IMR-90 (cell line): Measurements from ENCODE around the gene RAB8A. TPM values are rescaled to one million over a fixed set of nuclear protein-coding genes. Genes with fewer than 3 reads are reported as not detected.

Source experiments
- ATAC-seq: fragments of 200-7000 bp; cut with Tn5 transposase; 2 replicates; pipeline ENCODE4 v1.9.1; 2020; ENCODE audit warnings: low read depth, mild to moderate bottlenecking, moderate library complexity
- BruUV-seq: library from RNA; stranded (reverse); fragments of 400-500 nt; replicated peaks from 2 replicates; lab custom pipeline; 2021; lab: Mats Ljungman, UMichigan
- CTCF ChIA-PET: fragments of 300-600 bp; formaldehyde crosslinking; extraction: SDS; loops from one replicate; lab custom pipeline; 2021; ENCODE audit warnings: antibody characterized with exemption; lab: Yijun Ruan, JAX
- POLR2A ChIA-PET: fragments of 300-600 bp; sonication (Branson Sonifier 250); formaldehyde crosslinking; loops from one replicate; lab custom pipeline; 2022; ENCODE audit warnings: antibody characterized with exemption; ENCODE audit not compliant: unreplicated experiment; lab: Charles Lee
- DNase-seq: peaks from one replicate; pipeline ENCODE4 v3.0.0; 2013
- H2AFZ ChIP-seq: replicated peaks from 2 replicates; pipeline ENCODE3; 2013; ENCODE audit warnings: low read length, mild to moderate bottlenecking; ENCODE audit not compliant: poor library complexity
- H2AK5ac ChIP-seq: 2 replicates; pipeline ENCODE4 v1.6.1; 2013; ENCODE audit warnings: low read depth, low read length, inconsistent platforms
- H2AK9ac ChIP-seq: replicated peaks from 2 replicates; pipeline ENCODE3; 2013; ENCODE audit warnings: mild to moderate bottlenecking, low read depth, low read length, moderate library complexity; ENCODE audit not compliant: poor library complexity
- H2BK120ac ChIP-seq: 2 replicates; pipeline ENCODE4 v1.6.1; 2013; ENCODE audit warnings: low read depth, low read length, inconsistent platforms
- H2BK15ac ChIP-seq: 3 replicates; pipeline ENCODE4 v1.6.1; 2013; ENCODE audit warnings: low read depth, low read length, inconsistent platforms
- H2BK20ac ChIP-seq: 2 replicates; pipeline ENCODE4 v1.6.1; 2013; ENCODE audit warnings: low read depth, mild to moderate bottlenecking, inconsistent platforms, low read length, moderate library complexity
- H2BK5ac ChIP-seq: 2 replicates; pipeline ENCODE4 v1.6.1; 2013; ENCODE audit warnings: mild to moderate bottlenecking, low read depth, low read length, inconsistent platforms; ENCODE audit not compliant: poor library complexity, severe bottlenecking
- H3K14ac ChIP-seq: replicated peaks from 2 replicates; pipeline ENCODE4 v1.6.1; 2013; ENCODE audit warnings: low read depth, low read length, inconsistent platforms
- H3K18ac ChIP-seq: 2 replicates; pipeline ENCODE4 v1.6.1; 2013; ENCODE audit warnings: low read depth, low read length, control low read depth
- H3K23ac ChIP-seq: 2 replicates; pipeline ENCODE4 v1.6.1; 2013; ENCODE audit warnings: low read depth, low read length, inconsistent platforms
- H3K27ac ChIP-seq: 2 replicates; pipeline ENCODE4 v1.5.1; 2013; ENCODE audit warnings: mild to moderate bottlenecking, control low read depth, low read length; ENCODE audit not compliant: insufficient read depth
- H3K27me3 ChIP-seq: 2 replicates; pipeline ENCODE4 v1.6.1; 2013; ENCODE audit warnings: low read length; ENCODE audit not compliant: control insufficient read depth, insufficient read depth
- H3K36me3 ChIP-seq: 2 replicates; pipeline ENCODE4 v1.6.1; 2013; ENCODE audit warnings: low read length, mixed read lengths; ENCODE audit not compliant: control insufficient read depth, insufficient read depth
- H3K4ac ChIP-seq: 2 replicates; pipeline ENCODE4 v1.6.1; 2013; ENCODE audit warnings: low read depth, low read length, inconsistent platforms
- H3K4me1 ChIP-seq: 2 replicates; pipeline ENCODE4 v1.6.1; 2013; ENCODE audit warnings: low read length, mixed read lengths; ENCODE audit not compliant: control insufficient read depth, insufficient read depth
- H3K4me2 ChIP-seq: 2 replicates; pipeline ENCODE4 v1.6.1; 2013; ENCODE audit warnings: low read depth, mild to moderate bottlenecking, control low read depth, low read length, moderate library complexity
- H3K4me3 ChIP-seq: 2 replicates; pipeline ENCODE4 v1.5.1; 2013; ENCODE audit warnings: low read depth, mild to moderate bottlenecking, control low read depth, low read length, moderate library complexity; ENCODE audit not compliant: insufficient read depth
- H3K56ac ChIP-seq: 2 replicates; pipeline ENCODE4 v1.6.1; 2013; ENCODE audit warnings: low read length, inconsistent platforms; ENCODE audit not compliant: insufficient read depth; ENCODE audit errors: extremely low read depth
- H3K79me1 ChIP-seq, 2 experiments: 2 replicates each; pipeline ENCODE4 v1.6.1; 2013; ENCODE audit warnings: low read length in 2 of 2, inconsistent platforms in 1 of 2, low read depth in 1 of 2
- H3K9ac ChIP-seq: 2 replicates; pipeline ENCODE4 v1.6.1; 2013; ENCODE audit warnings: low read depth, low read length, control low read depth
- H3K9me1 ChIP-seq: 2 replicates; pipeline ENCODE4 v1.6.1; 2013; ENCODE audit warnings: low read length, inconsistent platforms; ENCODE audit not compliant: insufficient read depth
- H3K9me3 ChIP-seq: 2 replicates; pipeline ENCODE4 v1.6.1; 2013; ENCODE audit warnings: low read length; ENCODE audit not compliant: control insufficient read depth, insufficient read depth
- H4K20me1 ChIP-seq: 2 replicates; pipeline ENCODE4 v1.6.1; 2013; ENCODE audit warnings: low read length, inconsistent platforms; ENCODE audit not compliant: insufficient read depth
- H4K5ac ChIP-seq: 2 replicates; pipeline ENCODE4 v1.6.1; 2013; ENCODE audit warnings: mild to moderate bottlenecking, low read depth, low read length, control low read depth
- H4K8ac ChIP-seq, 2 experiments: 2 replicates each; pipeline ENCODE4 v1.6.1; 2013; ENCODE audit warnings: low read depth in 2 of 2, low read length in 2 of 2, control low read depth in 1 of 2, inconsistent platforms in 1 of 2
- H4K91ac ChIP-seq: 2 replicates; pipeline ENCODE4 v1.6.1; 2013; ENCODE audit warnings: low read depth, low read length, inconsistent platforms; ENCODE audit not compliant: insufficient read depth
- BHLHE40 ChIP-seq: fragments of 150-350 bp; IDR thresholded peaks from 2 replicates; pipeline ENCODE4 v1.6.1; 2016; ENCODE audit warnings: mild to moderate bottlenecking, low read depth, low read length
- CEBPB ChIP-seq: IDR thresholded peaks from 2 replicates; pipeline ENCODE4 v1.6.1; 2012; ENCODE audit warnings: low read depth, low read length, improper control_type of control experiment
- CHD1 ChIP-seq: IDR thresholded peaks from 2 replicates; pipeline ENCODE4 v1.6.1; 2012; ENCODE audit warnings: low read depth, low read length, improper control_type of control experiment
- FOS ChIP-seq: fragments of 150-350 bp; IDR thresholded peaks from 2 replicates; pipeline ENCODE4 v1.6.1; 2016; ENCODE audit warnings: low read depth, low read length
- MAFK ChIP-seq: IDR thresholded peaks from 2 replicates; pipeline ENCODE4 v1.6.1; 2012; ENCODE audit warnings: low read depth, low read length, improper control_type of control experiment
- MAZ ChIP-seq: IDR thresholded peaks from 2 replicates; pipeline ENCODE4 v1.6.1; 2012; ENCODE audit warnings: low read depth, mild to moderate bottlenecking, low read length, improper control_type of control experiment, moderate library complexity, borderline replicate concordance
- MXI1 ChIP-seq: IDR thresholded peaks from 2 replicates; pipeline ENCODE4 v1.6.1; 2012; ENCODE audit warnings: low read depth, mild to moderate bottlenecking, low read length, moderate library complexity, borderline replicate concordance
- NFE2L2 ChIP-seq: fragments of 150-350 bp; IDR thresholded peaks from 2 replicates; pipeline ENCODE4 v1.6.1; 2016; ENCODE audit warnings: low read depth, mild to moderate bottlenecking, low read length
- POLR2A ChIP-seq: IDR thresholded peaks from 2 replicates; pipeline ENCODE4 v1.6.1; 2012; ENCODE audit warnings: mild to moderate bottlenecking, low read depth, low read length
- RCOR1 ChIP-seq: IDR thresholded peaks from 2 replicates; pipeline ENCODE4 v1.6.1; 2012; ENCODE audit warnings: mild to moderate bottlenecking, low read length, improper control_type of control experiment; ENCODE audit not compliant: insufficient replicate concordance
- RFX5 ChIP-seq: IDR thresholded peaks from 2 replicates; pipeline ENCODE4 v1.8.0; 2012; ENCODE audit warnings: low read depth, mild to moderate bottlenecking, low read length, moderate library complexity
- SMC3 ChIP-seq: fragments of 150-350 bp; IDR thresholded peaks from 2 replicates; pipeline ENCODE4 v1.6.1; 2016; ENCODE audit warnings: low read depth, mild to moderate bottlenecking, antibody characterized with exemption, low read length, moderate library complexity
- WGBS, 2 experiments: methylation state at CpG; one replicate each; pipeline versions ENCODE4 v1.1.5 to v1.1.7; 2013; ENCODE audit warnings: missing lambda C conversion rate in 2 of 2; ENCODE audit not compliant: insufficient read length in 1 of 2; ENCODE audit errors: extremely low coverage in 2 of 2; 5-methylcytosine and 5-hydroxymethylcytosine counted together
- dilution Hi-C: fragments of 300-500 bp; cut with HindIII; formaldehyde crosslinking; loops from one replicate; pipeline ENCODE4 v1.14.3; 2018; ENCODE audit warnings: low sequenced_read_pairs; ENCODE audit not compliant: unreplicated experiment
- in situ Hi-C: fragments of 300-500 bp; cut with MboI; formaldehyde crosslinking; loops from 3 replicates; pipeline ENCODE4 v1.14.3; 2019; ENCODE audit warnings: low sequenced_read_pairs, inconsistent platforms, mixed read lengths
- intact Hi-C: fragments of 100-400 bp; cut with micrococcal nuclease; formaldehyde crosslinking; loops from 2 replicates; pipeline ENCODE4 v1.10.0; 2022
- polyA plus RNA-seq, 3 experiments: library from polyadenylated mRNA; depleted of rRNA; stranded (reverse); fragments of >200 nt; gene quantifications; 2 replicates each; pipeline ENCODE4 v1.2.3, GENCODE V29; 2012; ENCODE audit warnings: low replicate concordance in 1 of 3
- total RNA-seq: library from RNA; depleted of rRNA; stranded (reverse); fragments of >200 nt; gene quantifications from 2 replicates; pipeline ENCODE4 v1.2.3, GENCODE V29; 2012
- TF ChIP-seq, protein P1 (sequence below): conservative IDR thresholded peaks from 2 replicates; pipeline ENCODE4 v1.5.1; 2012; ENCODE audit warnings: mild to moderate bottlenecking, low read depth, low read length, improper control_type of control experiment
- TF ChIP-seq, protein P2 (sequence below): fragments of 150-350 bp; IDR thresholded peaks from 2 replicates; pipeline ENCODE4 v1.6.1; 2016; ENCODE audit warnings: low read depth, mild to moderate bottlenecking, low read length, moderate library complexity, borderline replicate concordance
- TF ChIP-seq, protein P3 (sequence below): fragments of 150-350 bp; IDR thresholded peaks from 2 replicates; pipeline ENCODE4 v1.6.1; 2017; ENCODE audit warnings: mild to moderate bottlenecking, antibody characterized with exemption, low read length, low read depth

RAB8A gene
- total and polyA plus RNA-seq, 2 of the 4 experiments (the other 2 are of a cell fraction), result 64.5 to 135 TPM

DNA sequence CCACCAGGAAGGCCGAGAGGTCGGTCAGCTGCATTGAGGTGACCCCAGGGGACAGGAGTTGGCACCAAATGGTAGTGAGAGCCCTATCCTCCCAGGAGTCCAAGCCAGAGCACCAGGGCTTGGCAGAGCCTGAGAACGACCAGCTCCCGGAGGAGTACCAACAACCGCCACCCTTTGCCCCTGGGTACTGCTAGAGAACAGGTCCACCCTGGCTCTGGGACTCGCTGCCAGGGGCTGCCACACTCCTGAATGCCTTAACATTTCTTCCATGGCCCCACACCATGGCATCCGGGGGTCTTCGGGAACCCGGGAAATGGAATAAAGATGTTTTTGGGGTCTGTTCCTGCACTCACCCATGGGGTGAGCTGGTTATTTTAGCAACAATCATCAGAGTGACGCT, 45.9 kb downstream of the RAB8A start:
- Histone ChIP-seq H2BK5ac (no peak overlapping the region), H3K4ac (no peak overlapping the region; the same call in 1 of the 2 replicates), H3K4me1 (peaks cover 8% of the 10 kb centered on the region), H2BK20ac (no peak overlapping the region), H2AK5ac (no peak overlapping the region), H2AK9ac (no peak overlapping the region), H2BK120ac (no peak overlapping the region), H3K9me1 (peaks cover 8% of the 10 kb centered on the region), H3K27me3 (peaks cover 4% of the 10 kb centered on the region; the same call in 1 of the 2 replicates), H4K91ac (no peak overlapping the region), H3K9ac (no peak overlapping the region), H2BK15ac (no peak overlapping the region), H3K79me1 (no peaks in the 10 kb centered on the region), H3K9me3 (no peaks in the 10 kb centered on the region), H3K27ac (no peak overlapping the region), H3K4me3 (no peak overlapping the region), H3K23ac (no peak overlapping the region), H2AFZ (no peak overlapping the region), H3K4me2 (no peak overlapping the region), H4K20me1 (no peaks in the 10 kb centered on the region), H3K14ac (no peak overlapping the region), H3K56ac (no peak overlapping the region), H3K18ac (no peak overlapping the region), H4K5ac (no peak overlapping the region), H4K8ac (no peak overlapping the region), H3K36me3 (no peaks in the 10 kb centered on the region)
- no peak for DNase-seq
- dilution Hi-C loops, result no loop called here
- in situ Hi-C loops, result no loop called here
- TF ChIP-seq MAZ (no peak), SMC3 (no peak), CEBPB (no peak), NFE2L2 (no peak), MAFK (no peak), FOS (no peak), RFX5 (no peak), RCOR1 (no peak), CHD1 (no peak), POLR2A (no peak), MXI1 (no peak), BHLHE40 (no peak)
- TF ChIP-seq, protein P1, sequence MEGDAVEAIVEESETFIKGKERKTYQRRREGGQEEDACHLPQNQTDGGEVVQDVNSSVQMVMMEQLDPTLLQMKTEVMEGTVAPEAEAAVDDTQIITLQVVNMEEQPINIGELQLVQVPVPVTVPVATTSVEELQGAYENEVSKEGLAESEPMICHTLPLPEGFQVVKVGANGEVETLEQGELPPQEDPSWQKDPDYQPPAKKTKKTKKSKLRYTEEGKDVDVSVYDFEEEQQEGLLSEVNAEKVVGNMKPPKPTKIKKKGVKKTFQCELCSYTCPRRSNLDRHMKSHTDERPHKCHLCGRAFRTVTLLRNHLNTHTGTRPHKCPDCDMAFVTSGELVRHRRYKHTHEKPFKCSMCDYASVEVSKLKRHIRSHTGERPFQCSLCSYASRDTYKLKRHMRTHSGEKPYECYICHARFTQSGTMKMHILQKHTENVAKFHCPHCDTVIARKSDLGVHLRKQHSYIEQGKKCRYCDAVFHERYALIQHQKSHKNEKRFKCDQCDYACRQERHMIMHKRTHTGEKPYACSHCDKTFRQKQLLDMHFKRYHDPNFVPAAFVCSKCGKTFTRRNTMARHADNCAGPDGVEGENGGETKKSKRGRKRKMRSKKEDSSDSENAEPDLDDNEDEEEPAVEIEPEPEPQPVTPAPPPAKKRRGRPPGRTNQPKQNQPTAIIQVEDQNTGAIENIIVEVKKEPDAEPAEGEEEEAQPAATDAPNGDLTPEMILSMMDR, result no peak
- TF ChIP-seq, protein P2, sequence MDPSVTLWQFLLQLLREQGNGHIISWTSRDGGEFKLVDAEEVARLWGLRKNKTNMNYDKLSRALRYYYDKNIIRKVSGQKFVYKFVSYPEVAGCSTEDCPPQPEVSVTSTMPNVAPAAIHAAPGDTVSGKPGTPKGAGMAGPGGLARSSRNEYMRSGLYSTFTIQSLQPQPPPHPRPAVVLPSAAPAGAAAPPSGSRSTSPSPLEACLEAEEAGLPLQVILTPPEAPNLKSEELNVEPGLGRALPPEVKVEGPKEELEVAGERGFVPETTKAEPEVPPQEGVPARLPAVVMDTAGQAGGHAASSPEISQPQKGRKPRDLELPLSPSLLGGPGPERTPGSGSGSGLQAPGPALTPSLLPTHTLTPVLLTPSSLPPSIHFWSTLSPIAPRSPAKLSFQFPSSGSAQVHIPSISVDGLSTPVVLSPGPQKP, result no peak
- TF ChIP-seq, protein P3, sequence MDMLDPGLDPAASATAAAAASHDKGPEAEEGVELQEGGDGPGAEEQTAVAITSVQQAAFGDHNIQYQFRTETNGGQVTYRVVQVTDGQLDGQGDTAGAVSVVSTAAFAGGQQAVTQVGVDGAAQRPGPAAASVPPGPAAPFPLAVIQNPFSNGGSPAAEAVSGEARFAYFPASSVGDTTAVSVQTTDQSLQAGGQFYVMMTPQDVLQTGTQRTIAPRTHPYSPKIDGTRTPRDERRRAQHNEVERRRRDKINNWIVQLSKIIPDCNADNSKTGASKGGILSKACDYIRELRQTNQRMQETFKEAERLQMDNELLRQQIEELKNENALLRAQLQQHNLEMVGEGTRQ, result no peak
- intact Hi-C loops, result no loop called here
- POLR2A ChIA-PET, result no interaction called here
- WGBS, 2 experiments, result no CpG with 5 or more reads among the region's 10 CpGs
- BruUV-seq, result no TSS peak
- no peak for ATAC-seq
- CTCF ChIA-PET, result no interaction called here
